ENCODE measurements around the gene KCNT2. TPM values are rescaled to one million over a fixed set of nuclear protein-coding genes. Genes with fewer than 3 reads are reported as not detected.
A peak's percentile ranks its signal among the peaks of the same experiment; 100 is the strongest.

KCNT2 gene
- total and polyA plus RNA-seq, 4 donors = 1.7 to 11.2 (median 6.8) TPM

GRCh38 chr1:196440711-196441110 is 167.5 kb downstream of the KCNT2 start:
- DNase-seq (ENCODE audit: low spot score) = no peak
- WGBS = 82% methylated on average over 1 of the region's 1 CpG
- Histone ChIP-seq H3K9ac (ENCODE audit: low read depth in 1 of 2, low read length in 2 of 2) (no peak overlapping the region), H3K9me3 (ENCODE audit: control insufficient read depth in 4 of 4, low read length in 3 of 4) (no peaks in the 10 kb centered on the region), H3K4me1 (ENCODE audit: control insufficient read depth in 4 of 4, insufficient read depth in 4 of 4, low read length in 3 of 4) (peaks cover 1 to 25% (median 10%) of the 10 kb centered on the region in 4 donors), H3K36me3 (ENCODE audit: control insufficient read depth in 4 of 4, insufficient read depth in 3 of 4, low read depth in 1 of 4, low read length in 3 of 4) (no peaks in the 10 kb centered on the region), H3K4me3 (ENCODE audit: low read depth in 1 of 3, low read length in 3 of 3) (no peak overlapping the region), H3K27ac (ENCODE audit: low read depth in 1 of 2, low read length in 2 of 2) (peak overlapping the region; percentile 14 to 28), H3K27me3 (ENCODE audit: control insufficient read depth in 4 of 4, insufficient read depth in 4 of 4, low read length in 3 of 4) (no peaks in the 10 kb centered on the region)
- TF ChIP-seq YY1 (IDR thresholded peaks at IDR 0.05) (peak; percentile 18), RXRA (IDR thresholded peaks at IDR 0.05) (no peak)

- Histone ChIP-seq H3K27ac (ENCODE audit: low read depth in 1 of 2, low read length in 2 of 2) (peak overlapping the region; percentile 32 to 50), H3K9ac (ENCODE audit: low read depth in 1 of 2, low read length in 2 of 2) (peak overlapping the region in 1 of 2 donors; percentile 1), H3K4me1 (ENCODE audit: control insufficient read depth in 4 of 4, insufficient read depth in 4 of 4, low read length in 3 of 4) (peaks cover 0 to 11% (median 3%) of the 10 kb centered on the region in 4 donors), H3K27me3 (ENCODE audit: control insufficient read depth in 4 of 4, insufficient read depth in 4 of 4, low read length in 3 of 4) (no peaks in the 10 kb centered on the region), H3K9me3 (ENCODE audit: control insufficient read depth in 4 of 4, low read length in 3 of 4) (no peaks in the 10 kb centered on the region), H3K36me3 (ENCODE audit: control insufficient read depth in 4 of 4, insufficient read depth in 3 of 4, low read depth in 1 of 4, low read length in 3 of 4) (no peaks in the 10 kb centered on the region), H3K4me3 (ENCODE audit: low read depth in 1 of 3, low read length in 3 of 3) (no peak overlapping the region)
- DNase-seq (ENCODE audit: low spot score) = no peak
- TF ChIP-seq SP1 (IDR thresholded peaks at IDR 0.05) = peak; percentile 95
- peak; percentile 15 to 88 for TF ChIP-seq EGR1 (IDR thresholded peaks at IDR 0.05; ENCODE audit: low read depth in 2 of 2)
- no peak for TF ChIP-seq GABPA (IDR thresholded peaks at IDR 0.05 in 1 of 2, conservative IDR thresholded peaks at IDR 0.05 in 1 of 2)
- peak; percentile 66 to 71 for TF ChIP-seq RAD21 (IDR thresholded peaks at IDR 0.05)
- TF ChIP-seq NR2F2 (IDR thresholded peaks at IDR 0.05) = peak; percentile 94
- peak; percentile 93 for TF ChIP-seq YY1 (IDR thresholded peaks at IDR 0.05)
- TF ChIP-seq ZBTB33 (IDR thresholded peaks at IDR 0.05) = peak; percentile 87
- peak; percentile 76 for TF ChIP-seq TAF1 (conservative IDR thresholded peaks at IDR 0.05)
- TF ChIP-seq RXRA (IDR thresholded peaks at IDR 0.05) = peak; percentile 94 to 96
- TF ChIP-seq ATF3 (IDR thresholded peaks at IDR 0.05) = peak; percentile 72
- peak; percentile 95 for TF ChIP-seq FOXA1 (IDR thresholded peaks at IDR 0.05)
- TF ChIP-seq, protein P1, sequence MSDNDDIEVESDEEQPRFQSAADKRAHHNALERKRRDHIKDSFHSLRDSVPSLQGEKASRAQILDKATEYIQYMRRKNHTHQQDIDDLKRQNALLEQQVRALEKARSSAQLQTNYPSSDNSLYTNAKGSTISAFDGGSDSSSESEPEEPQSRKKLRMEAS (IDR thresholded peaks at IDR 0.05) = peak; percentile 82
- TF ChIP-seq, protein P2, sequence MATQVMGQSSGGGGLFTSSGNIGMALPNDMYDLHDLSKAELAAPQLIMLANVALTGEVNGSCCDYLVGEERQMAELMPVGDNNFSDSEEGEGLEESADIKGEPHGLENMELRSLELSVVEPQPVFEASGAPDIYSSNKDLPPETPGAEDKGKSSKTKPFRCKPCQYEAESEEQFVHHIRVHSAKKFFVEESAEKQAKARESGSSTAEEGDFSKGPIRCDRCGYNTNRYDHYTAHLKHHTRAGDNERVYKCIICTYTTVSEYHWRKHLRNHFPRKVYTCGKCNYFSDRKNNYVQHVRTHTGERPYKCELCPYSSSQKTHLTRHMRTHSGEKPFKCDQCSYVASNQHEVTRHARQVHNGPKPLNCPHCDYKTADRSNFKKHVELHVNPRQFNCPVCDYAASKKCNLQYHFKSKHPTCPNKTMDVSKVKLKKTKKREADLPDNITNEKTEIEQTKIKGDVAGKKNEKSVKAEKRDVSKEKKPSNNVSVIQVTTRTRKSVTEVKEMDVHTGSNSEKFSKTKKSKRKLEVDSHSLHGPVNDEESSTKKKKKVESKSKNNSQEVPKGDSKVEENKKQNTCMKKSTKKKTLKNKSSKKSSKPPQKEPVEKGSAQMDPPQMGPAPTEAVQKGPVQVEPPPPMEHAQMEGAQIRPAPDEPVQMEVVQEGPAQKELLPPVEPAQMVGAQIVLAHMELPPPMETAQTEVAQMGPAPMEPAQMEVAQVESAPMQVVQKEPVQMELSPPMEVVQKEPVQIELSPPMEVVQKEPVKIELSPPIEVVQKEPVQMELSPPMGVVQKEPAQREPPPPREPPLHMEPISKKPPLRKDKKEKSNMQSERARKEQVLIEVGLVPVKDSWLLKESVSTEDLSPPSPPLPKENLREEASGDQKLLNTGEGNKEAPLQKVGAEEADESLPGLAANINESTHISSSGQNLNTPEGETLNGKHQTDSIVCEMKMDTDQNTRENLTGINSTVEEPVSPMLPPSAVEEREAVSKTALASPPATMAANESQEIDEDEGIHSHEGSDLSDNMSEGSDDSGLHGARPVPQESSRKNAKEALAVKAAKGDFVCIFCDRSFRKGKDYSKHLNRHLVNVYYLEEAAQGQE (IDR thresholded peaks at IDR 0.05) = peak; percentile 83
- TF ChIP-seq, protein P3, sequence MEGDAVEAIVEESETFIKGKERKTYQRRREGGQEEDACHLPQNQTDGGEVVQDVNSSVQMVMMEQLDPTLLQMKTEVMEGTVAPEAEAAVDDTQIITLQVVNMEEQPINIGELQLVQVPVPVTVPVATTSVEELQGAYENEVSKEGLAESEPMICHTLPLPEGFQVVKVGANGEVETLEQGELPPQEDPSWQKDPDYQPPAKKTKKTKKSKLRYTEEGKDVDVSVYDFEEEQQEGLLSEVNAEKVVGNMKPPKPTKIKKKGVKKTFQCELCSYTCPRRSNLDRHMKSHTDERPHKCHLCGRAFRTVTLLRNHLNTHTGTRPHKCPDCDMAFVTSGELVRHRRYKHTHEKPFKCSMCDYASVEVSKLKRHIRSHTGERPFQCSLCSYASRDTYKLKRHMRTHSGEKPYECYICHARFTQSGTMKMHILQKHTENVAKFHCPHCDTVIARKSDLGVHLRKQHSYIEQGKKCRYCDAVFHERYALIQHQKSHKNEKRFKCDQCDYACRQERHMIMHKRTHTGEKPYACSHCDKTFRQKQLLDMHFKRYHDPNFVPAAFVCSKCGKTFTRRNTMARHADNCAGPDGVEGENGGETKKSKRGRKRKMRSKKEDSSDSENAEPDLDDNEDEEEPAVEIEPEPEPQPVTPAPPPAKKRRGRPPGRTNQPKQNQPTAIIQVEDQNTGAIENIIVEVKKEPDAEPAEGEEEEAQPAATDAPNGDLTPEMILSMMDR (IDR thresholded peaks at IDR 0.05; ENCODE audit: low read depth, low read length, missing input control) = no peak
- peak; percentile 95 for TF ChIP-seq FOXA2 (IDR thresholded peaks at IDR 0.05)
- TF ChIP-seq HNF4A (conservative IDR thresholded peaks at IDR 0.05) = peak; percentile 85 to 91
- peak; percentile 63 for TF ChIP-seq HNF4G (IDR thresholded peaks at IDR 0.05)
- peak; percentile 77 to 95 for TF ChIP-seq JUND (IDR thresholded peaks at IDR 0.05)
- WGBS = 12% methylated on average over 2 of the region's 2 CpGs
Measured at GRCh38 chr1:196438329-196438728, 169.9 kb downstream of the KCNT2 start.

Measured in liver (tissue), 9 donors.